ENCODE data around the gene PPP2R2C. TPM values are rescaled to one million over a fixed set of nuclear protein-coding genes. Genes with fewer than 3 reads are reported as not detected.

Gene PPP2R2C
- total RNA-seq, 1 experiment from 2014 or later: 8.1 TPM

DNA sequence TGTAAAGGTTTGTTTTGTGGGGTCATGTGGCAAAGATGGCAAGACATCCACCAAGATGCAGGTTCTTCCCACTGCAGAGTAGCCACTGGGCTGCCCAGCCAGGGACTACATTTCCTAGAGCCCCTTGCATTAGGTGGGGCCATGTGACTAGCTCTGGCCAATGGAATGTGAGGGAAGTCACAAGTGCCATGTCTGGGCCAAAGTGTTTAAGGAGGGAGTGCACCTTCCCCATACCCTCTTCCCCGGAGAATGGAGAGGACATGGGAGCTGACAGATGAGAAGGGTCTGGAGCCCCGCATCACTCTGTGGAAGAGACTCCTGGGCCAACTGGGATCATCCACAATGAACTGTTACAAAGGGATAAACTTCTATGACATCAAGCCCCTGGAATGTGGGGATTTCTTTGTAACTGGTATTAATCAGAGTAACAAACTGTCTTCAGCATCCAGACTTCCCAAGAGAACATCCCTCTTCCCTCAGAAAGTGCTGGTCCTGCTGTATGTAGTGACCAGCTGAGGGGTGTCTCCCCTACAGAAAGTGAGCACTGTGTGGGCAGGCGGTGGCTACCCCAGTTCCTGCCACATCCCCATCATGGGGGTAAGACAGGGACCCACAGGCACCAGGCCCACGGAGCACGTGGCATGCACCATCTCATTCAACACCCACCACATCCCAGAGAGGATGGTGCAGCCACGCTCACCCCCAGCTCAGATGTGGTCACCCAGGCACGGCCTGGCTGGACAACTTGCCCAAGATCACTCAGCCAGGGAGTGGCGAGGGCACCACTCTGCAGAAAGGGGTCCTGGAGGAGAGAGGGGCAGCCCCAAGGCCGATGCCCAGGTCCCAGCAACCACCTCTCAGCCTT is 10.9 kb downstream of the PPP2R2C start:
- no peak overlapping the region for H2AK5ac ChIP-seq (ENCODE audit: insufficient read length, low read length)
- H3K18ac ChIP-seq (ENCODE audit: insufficient read length, low read depth, low read length): no peak overlapping the region
- Mint-ChIP-seq H3K4me1 (peaks cover 18% of the 10 kb centered on the region in 2 experiments), H3K27ac (no peak overlapping the region; a peak in 1 of 7 replicates), H3K4me3 (no peak overlapping the region), H3K9me3 (no peaks in the 10 kb centered on the region; a peak in 2 of 5 replicates), H3K36me3 (ENCODE audit: insufficient read depth in 1 of 3, low read depth in 3 of 3) (no peaks in the 10 kb centered on the region), H3K27me3 (ENCODE audit: low read depth) (peaks cover 5% of the 10 kb centered on the region; the same call in 1 of the 2 replicates)
- no peak overlapping the region for H3K4me2 ChIP-seq (ENCODE audit: insufficient read depth, insufficient read length, low read length)
- H3K4ac ChIP-seq (ENCODE audit: low read depth, low read length): no peak overlapping the region
- H4K5ac ChIP-seq (ENCODE audit: insufficient read length, low read depth, low read length): no peak overlapping the region
- H2BK120ac ChIP-seq (ENCODE audit: low read depth, low read length, poor library complexity, severe bottlenecking): no peak overlapping the region
- H3K27me3 ChIP-seq (ENCODE audit: insufficient read depth, low read length): no peaks in the 10 kb centered on the region
- no CpG with 5 or more reads among the region's 9 CpGs for WGBS (ENCODE audit: extremely low coverage, insufficient read length, low lambda C conversion rate)
- peak; percentile 33 for DNase-seq
- no peak overlapping the region for H3T11ph ChIP-seq (ENCODE audit: low read length)
- no peak overlapping the region for H2BK5ac ChIP-seq (ENCODE audit: insufficient read length, low read length)
- H3K79me1 ChIP-seq (ENCODE audit: insufficient read depth, low read depth, low read length, poor library complexity, severe bottlenecking): no peaks in the 10 kb centered on the region
- no peak overlapping the region for H2BK15ac ChIP-seq (ENCODE audit: low read depth, low read length)
- H2BK12ac ChIP-seq (ENCODE audit: insufficient read length, low read depth, low read length): no peak overlapping the region
- no peaks in the 10 kb centered on the region for H3K4me1 ChIP-seq (ENCODE audit: insufficient read depth, low read length)
- no peak overlapping the region for H4K8ac ChIP-seq (replicated peaks; ENCODE audit: insufficient read length, low read depth, low read length)
- H3K14ac ChIP-seq (ENCODE audit: insufficient read depth, low read length): no peak overlapping the region; the same call in 1 of the 2 replicates
- no peaks in the 10 kb centered on the region for H4K20me1 ChIP-seq (ENCODE audit: control insufficient read depth, insufficient read depth, insufficient read length)
- H2AFZ ChIP-seq (ENCODE audit: low read length): no peak overlapping the region
- H4K91ac ChIP-seq (ENCODE audit: insufficient read length, low read depth, low read length): no peak overlapping the region
- TF ChIP-seq, protein P1, sequence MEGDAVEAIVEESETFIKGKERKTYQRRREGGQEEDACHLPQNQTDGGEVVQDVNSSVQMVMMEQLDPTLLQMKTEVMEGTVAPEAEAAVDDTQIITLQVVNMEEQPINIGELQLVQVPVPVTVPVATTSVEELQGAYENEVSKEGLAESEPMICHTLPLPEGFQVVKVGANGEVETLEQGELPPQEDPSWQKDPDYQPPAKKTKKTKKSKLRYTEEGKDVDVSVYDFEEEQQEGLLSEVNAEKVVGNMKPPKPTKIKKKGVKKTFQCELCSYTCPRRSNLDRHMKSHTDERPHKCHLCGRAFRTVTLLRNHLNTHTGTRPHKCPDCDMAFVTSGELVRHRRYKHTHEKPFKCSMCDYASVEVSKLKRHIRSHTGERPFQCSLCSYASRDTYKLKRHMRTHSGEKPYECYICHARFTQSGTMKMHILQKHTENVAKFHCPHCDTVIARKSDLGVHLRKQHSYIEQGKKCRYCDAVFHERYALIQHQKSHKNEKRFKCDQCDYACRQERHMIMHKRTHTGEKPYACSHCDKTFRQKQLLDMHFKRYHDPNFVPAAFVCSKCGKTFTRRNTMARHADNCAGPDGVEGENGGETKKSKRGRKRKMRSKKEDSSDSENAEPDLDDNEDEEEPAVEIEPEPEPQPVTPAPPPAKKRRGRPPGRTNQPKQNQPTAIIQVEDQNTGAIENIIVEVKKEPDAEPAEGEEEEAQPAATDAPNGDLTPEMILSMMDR (conservative IDR thresholded peaks at IDR 0.05): no peak
- no peak overlapping the region for H3K27ac ChIP-seq (ENCODE audit: insufficient read length, low read depth, low read length)
- no peak overlapping the region for H3K23ac ChIP-seq (ENCODE audit: insufficient read length, low read depth, low read length)
- H3K9ac ChIP-seq (ENCODE audit: extremely low read depth, insufficient read length, low read length): no peak overlapping the region
- H3K79me2 ChIP-seq (ENCODE audit: insufficient read depth, low read length): no peaks in the 10 kb centered on the region
- H3K23me2 ChIP-seq (ENCODE audit: insufficient read length, low read depth, low read length, poor library complexity, severe bottlenecking): no peaks in the 10 kb centered on the region
- H2BK20ac ChIP-seq (ENCODE audit: low read depth, low read length, poor library complexity, severe bottlenecking): no peak overlapping the region
- H3K9me3 ChIP-seq (ENCODE audit: control insufficient read depth, low read depth, low read length): no peaks in the 10 kb centered on the region
- no peak overlapping the region for H3K56ac ChIP-seq (ENCODE audit: insufficient read length, low read depth, low read length)

All from H9 (cell line).